GM12865 (cell line): ENCODE measurements around the gene RPL39.
A peak's percentile ranks its signal among the peaks of the same experiment; 100 is the strongest.
"Not testable (repeated sequence)": the region's sequence is repeated elsewhere in the genome, so short reads cannot be mapped to it uniquely, and the experiment has no call there.

Experiments
- DNase-seq: peaks from one replicate; pipeline ENCODE4 v3.0.0; 2010; ENCODE audit warnings: low read depth
- H3K4me3 ChIP-seq: 2 replicates; pipeline ENCODE4 v1.5.1; 2011; ENCODE audit warnings: mild to moderate bottlenecking, low read depth, low read length, control low read depth
- CTCF ChIP-seq: IDR thresholded peaks from 2 replicates; pipeline ENCODE4 v1.5.1; 2011; ENCODE audit warnings: low read length, control low read depth, low read depth, inconsistent platforms; ENCODE audit not compliant: insufficient read depth; ENCODE audit errors: missing control alignments

The RPL39 gene

GRCh38 chrX:119755981-119756533, 35.4 kb downstream of the RPL39 start:
- no peak for TF ChIP-seq CTCF
- peak overlapping the region; percentile 62 for H3K4me3 ChIP-seq
- DNase-seq, result peak; percentile 92

GRCh38 chrX:119753639-119754257, 37.7 kb downstream of the RPL39 start:
- peak; percentile 40 for TF ChIP-seq CTCF
- DNase-seq, result peak; percentile 77
- H3K4me3 ChIP-seq, result no peak overlapping the region

GRCh38 chrX:119753001-119753400, 38.4 kb downstream of the RPL39 start:
- H3K4me3 ChIP-seq, result no peak overlapping the region
- no peak for TF ChIP-seq CTCF
- no peak for DNase-seq

- H3K4me3 ChIP-seq, DNase-seq: not testable (repeated sequence)
These were observed 40.7 kb downstream of the RPL39 start for GRCh38 chrX:119750751-119751150.

DNA sequence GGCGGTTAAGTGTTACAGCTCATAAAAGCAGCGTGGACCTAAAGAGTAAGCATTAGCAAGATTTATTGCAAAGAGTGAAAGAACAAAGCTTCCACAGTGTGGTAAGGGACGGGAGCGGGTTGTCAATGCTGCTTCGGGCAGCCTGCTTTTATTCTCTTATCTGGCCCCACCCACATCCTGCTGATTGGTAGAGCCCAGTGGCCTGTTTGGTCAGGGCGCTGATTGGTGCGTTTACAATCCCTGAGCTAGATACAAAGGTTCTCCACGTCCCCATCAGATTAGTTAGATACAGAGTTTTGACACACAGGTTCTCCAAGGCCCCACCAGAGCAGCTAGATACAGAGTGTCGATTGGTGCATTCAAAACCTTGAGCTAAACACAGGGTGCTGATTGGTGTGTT, 41.3 kb downstream of the RPL39 start:
- DNase-seq, H3K4me3 ChIP-seq: not testable (repeated sequence)

DNA sequence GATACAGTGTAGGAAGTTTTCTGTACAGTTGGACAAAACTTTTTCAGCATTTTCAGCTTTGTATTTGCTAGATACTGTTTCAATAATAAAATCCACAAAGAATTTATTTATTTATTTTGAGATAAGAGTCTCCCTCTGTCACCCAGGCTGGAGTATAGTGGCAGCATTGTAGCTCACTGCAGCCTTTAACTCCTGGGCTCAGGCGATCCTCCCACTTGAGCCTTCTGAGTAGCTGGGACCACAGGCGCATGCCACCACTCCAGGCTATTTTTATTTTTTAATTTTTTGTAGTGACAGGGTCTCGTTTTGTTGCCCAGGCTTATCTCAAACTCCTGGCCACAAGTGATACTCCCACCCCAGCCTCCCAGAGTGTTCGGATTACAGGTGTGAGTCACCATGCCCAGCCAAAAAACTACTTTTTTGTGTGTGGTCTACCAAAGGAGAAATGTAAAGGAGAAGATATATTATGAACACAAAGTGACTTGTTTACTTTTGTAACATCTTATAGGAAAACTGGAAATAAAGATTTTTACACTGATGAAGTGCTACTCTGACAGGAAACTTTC, 46.1 kb downstream of the RPL39 start:
- no peak for DNase-seq
- no peak for TF ChIP-seq CTCF

DNA sequence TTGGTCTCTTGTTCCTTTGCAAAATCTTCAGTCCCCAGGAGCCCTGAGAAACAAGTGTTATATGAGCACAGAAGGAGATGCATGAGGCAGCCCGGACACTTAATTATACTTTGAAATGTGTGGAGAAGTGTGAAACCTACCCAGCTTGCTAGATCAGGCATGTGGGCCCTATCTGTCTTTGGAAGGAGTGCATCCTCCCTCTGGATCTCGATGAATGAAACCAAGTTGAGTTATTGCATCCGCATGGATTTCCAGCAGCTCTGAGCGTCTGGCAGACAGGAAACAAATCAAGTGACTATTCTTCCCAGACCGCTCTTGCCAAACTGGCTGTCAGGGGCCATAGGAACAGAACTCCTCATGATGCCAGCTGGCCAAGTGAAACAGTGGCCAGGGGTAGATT, 52.7 kb downstream of the RPL39 start:
- DNase-seq, result no peak
- H3K4me3 ChIP-seq, result no peak overlapping the region
- TF ChIP-seq CTCF, result no peak

More for the DNA sequence above, 46.1 kb downstream of the RPL39 start:
- no peak overlapping the region for H3K4me3 ChIP-seq
